SK-N-MC (cell line): ENCODE data around the gene LRIG1.

Experiments used
- EZH2 ChIP-seq: fragments of 200-600 bp; sonication (generic); IDR thresholded peaks from one replicate; pipeline ENCODE4 v1.6.1; 2017; ENCODE audit warnings: antibody characterized with exemption
- FOXP2 ChIP-seq: optimal IDR thresholded peaks from 2 replicates; pipeline ENCODE3; 2011; ENCODE audit warnings: mild to moderate bottlenecking, moderate library complexity; ENCODE audit not compliant: insufficient read depth; ENCODE audit errors: extremely low read length, control extremely low read depth
- POLR2AphosphoS5 ChIP-seq: IDR thresholded peaks from 2 replicates; pipeline ENCODE4 v1.6.1; 2012; ENCODE audit warnings: mild to moderate bottlenecking, low read depth, low read length, borderline replicate concordance

- TF ChIP-seq POLR2AphosphoS5 (no peak), EZH2 (no peak), FOXP2 (no peak)
Observed at GRCh38 chr3:66467996-66468735, 32.7 kb downstream of the LRIG1 start.
